ENCODE data around the gene TMEM92.

DNA sequence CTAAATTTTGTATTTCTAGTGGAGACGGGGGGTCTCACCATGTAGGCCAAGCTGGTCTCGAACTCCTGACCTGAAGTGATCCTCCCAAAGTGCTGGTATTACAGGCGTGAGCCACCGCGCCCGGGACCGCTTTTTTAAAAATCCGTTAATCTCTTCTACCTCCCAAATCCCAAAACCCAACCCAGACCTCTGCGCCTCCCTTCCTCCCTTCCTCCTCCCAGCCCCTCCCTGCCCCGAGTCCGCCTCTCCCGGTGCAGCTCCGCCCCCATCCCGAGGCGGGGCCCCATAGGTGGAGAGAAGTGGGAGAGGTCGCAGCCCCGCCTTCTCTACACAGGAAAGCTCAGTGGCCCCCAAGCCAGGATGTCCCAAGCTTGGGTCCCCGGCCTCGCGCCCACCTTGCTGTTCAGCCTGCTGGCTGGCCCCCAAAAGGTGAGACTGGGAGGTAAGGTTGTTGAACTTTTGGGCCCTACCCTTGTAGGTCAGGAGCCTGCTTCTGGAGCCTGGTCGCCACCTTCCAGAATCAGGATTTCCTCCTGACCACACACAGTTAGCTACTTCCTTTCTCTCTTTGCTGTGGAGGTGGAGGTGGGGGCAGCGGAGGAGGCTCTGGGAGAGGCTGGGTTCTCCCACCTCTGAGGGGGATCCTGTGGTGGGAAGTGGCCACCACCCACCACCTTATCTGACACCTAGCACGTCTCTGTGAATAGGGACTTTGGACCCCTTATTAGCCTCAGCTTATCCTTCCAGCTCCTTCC is at the start of gene TMEM92:
- TF ChIP-seq CTCF (IDR thresholded peaks at IDR 0.05) (no peak), POLR2AphosphoS5 (IDR thresholded peaks at IDR 0.05) (no peak)
